Measurements from ENCODE around the gene AMBP.

AMBP gene

DNA sequence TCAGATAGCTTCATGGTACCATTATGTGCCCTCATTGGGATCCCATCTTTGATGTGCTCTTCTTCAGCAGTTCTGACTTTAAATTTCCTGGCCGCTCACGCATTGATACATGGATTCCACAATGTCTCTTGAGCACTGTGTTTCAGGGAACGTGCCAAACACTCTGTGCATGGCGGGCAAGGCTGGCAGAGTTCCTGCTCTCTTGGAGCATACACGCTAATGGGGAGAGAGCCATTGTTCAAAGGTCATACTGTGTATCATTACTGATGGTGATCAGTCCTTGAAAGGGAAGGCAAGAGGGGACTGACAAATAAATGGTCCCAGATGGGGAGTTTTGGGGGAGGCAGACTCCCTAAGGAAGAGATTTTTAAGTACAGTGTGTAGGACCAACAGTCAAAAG lies 52.3 kb downstream of the AMBP start:
- H3K9me3 ChIP-seq (ENCODE audit: insufficient read depth, low read length): 0 out of 2 replicates have a peak, but pooled peaks cover 12% of the 10 kb centered on the region
- no peaks in the 10 kb centered on the region for H3K27me3 ChIP-seq (ENCODE audit: low read depth, low read length)
- no peaks in the 10 kb centered on the region for H3K4me1 ChIP-seq (ENCODE audit: low read length)
- H3K27ac ChIP-seq (ENCODE audit: low read length): no peak overlapping the region
- H3K4me2 ChIP-seq (ENCODE audit: low read length): no peak overlapping the region
- no peak overlapping the region for H3K4me3 ChIP-seq (ENCODE audit: low read length)
- no peaks in the 10 kb centered on the region for H4K20me1 ChIP-seq (ENCODE audit: insufficient read depth, low read length)
- no peak overlapping the region for H3K9ac ChIP-seq (ENCODE audit: low read length)
- H3K79me2 ChIP-seq (ENCODE audit: low read length): no peaks in the 10 kb centered on the region
- TF ChIP-seq EZH2phosphoT487 (IDR thresholded peaks at IDR 0.05; ENCODE audit: low read depth): no peak
- TF ChIP-seq, protein P1, sequence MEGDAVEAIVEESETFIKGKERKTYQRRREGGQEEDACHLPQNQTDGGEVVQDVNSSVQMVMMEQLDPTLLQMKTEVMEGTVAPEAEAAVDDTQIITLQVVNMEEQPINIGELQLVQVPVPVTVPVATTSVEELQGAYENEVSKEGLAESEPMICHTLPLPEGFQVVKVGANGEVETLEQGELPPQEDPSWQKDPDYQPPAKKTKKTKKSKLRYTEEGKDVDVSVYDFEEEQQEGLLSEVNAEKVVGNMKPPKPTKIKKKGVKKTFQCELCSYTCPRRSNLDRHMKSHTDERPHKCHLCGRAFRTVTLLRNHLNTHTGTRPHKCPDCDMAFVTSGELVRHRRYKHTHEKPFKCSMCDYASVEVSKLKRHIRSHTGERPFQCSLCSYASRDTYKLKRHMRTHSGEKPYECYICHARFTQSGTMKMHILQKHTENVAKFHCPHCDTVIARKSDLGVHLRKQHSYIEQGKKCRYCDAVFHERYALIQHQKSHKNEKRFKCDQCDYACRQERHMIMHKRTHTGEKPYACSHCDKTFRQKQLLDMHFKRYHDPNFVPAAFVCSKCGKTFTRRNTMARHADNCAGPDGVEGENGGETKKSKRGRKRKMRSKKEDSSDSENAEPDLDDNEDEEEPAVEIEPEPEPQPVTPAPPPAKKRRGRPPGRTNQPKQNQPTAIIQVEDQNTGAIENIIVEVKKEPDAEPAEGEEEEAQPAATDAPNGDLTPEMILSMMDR (IDR thresholded peaks at IDR 0.05; ENCODE audit: low read depth, low read length): no peak
- no peak overlapping the region for H2AFZ ChIP-seq (ENCODE audit: low read depth, low read length)
- no peaks in the 10 kb centered on the region for H3K36me3 ChIP-seq (replicated peaks; ENCODE audit: low read depth, low read length)

DNA sequence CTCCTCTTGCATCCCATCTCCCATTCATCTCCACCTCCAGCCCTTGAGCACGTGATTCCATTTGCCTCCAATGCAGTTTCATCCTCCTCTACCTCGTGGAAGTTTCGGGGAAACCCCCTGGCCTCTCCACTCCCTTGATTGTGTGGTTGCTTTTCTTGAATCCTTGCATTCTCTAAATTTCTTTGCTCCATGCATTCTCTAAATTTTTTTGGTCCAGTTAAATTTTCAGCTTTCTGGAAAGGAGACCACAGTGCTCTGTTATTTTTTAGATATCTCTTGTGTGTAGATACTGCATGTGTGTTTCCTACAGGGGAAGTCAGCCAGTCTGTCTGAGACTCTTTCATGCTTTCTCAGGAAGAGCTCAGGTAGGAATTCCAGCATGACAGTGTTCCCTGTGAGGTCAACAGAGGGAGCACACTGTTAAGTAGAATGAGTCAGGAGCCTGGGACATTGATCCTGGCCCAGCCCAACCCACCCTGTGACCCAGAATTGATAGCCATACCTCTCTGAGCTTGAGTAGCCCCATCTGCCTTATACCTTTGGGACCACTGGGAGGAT lies 52.8 kb downstream of the AMBP start:
- Histone ChIP-seq H3K27me3 (ENCODE audit: low read depth, low read length) (no peaks in the 10 kb centered on the region), H3K79me2 (ENCODE audit: low read length) (no peaks in the 10 kb centered on the region), H3K4me3 (ENCODE audit: low read length) (no peak overlapping the region), H3K27ac (ENCODE audit: low read length) (no peak overlapping the region), H3K4me1 (ENCODE audit: low read length) (no peaks in the 10 kb centered on the region), H3K4me2 (ENCODE audit: low read length) (no peak overlapping the region), H4K20me1 (ENCODE audit: insufficient read depth, low read length) (no peaks in the 10 kb centered on the region), H3K9ac (ENCODE audit: low read length) (no peak overlapping the region), H3K36me3 (replicated peaks; ENCODE audit: low read depth, low read length) (no peaks in the 10 kb centered on the region), H3K9me3 (ENCODE audit: insufficient read depth, low read length) (0 out of 2 replicates have a peak, but pooled peaks cover 12% of the 10 kb centered on the region), H2AFZ (ENCODE audit: low read depth, low read length) (no peak overlapping the region)
- TF ChIP-seq, protein P1 (IDR thresholded peaks at IDR 0.05; ENCODE audit: low read depth, low read length): no peak
- no peak for TF ChIP-seq EZH2phosphoT487 (IDR thresholded peaks at IDR 0.05; ENCODE audit: low read depth)

DNA sequence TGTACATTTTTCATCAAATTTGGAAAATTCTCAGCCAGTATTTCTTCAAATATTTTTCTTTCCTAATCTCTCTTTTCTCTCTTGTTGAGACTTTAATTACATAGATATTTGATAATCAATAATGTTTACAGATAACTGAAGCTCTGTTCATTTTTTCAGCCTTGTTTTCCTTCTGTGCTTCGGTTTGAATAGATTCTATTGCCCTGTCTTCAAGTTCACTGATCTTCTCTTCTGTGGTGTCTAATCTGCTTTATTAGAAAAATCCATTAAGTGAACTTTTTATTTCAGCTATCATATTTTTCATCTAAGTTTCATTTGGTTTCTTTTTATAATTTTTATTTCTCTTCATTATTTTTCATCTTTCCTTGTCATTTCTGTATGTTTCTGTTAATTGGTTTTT lies 54.1 kb downstream of the AMBP start:
- TF ChIP-seq, protein P1 (IDR thresholded peaks at IDR 0.05; ENCODE audit: low read depth, low read length): no peak
- no peak for TF ChIP-seq EZH2phosphoT487 (IDR thresholded peaks at IDR 0.05; ENCODE audit: low read depth)
- Histone ChIP-seq H4K20me1 (ENCODE audit: insufficient read depth, low read length) (no peaks in the 10 kb centered on the region), H2AFZ (ENCODE audit: low read depth, low read length) (no peak overlapping the region), H3K79me2 (ENCODE audit: low read length) (no peaks in the 10 kb centered on the region), H3K4me3 (ENCODE audit: low read length) (no peak overlapping the region), H3K4me2 (ENCODE audit: low read length) (no peak overlapping the region), H3K27me3 (ENCODE audit: low read depth, low read length) (no peaks in the 10 kb centered on the region), H3K9ac (ENCODE audit: low read length) (no peak overlapping the region), H3K27ac (ENCODE audit: low read length) (no peak overlapping the region), H3K4me1 (ENCODE audit: low read length) (no peaks in the 10 kb centered on the region), H3K9me3 (ENCODE audit: insufficient read depth, low read length) (0 out of 2 replicates have a peak, but pooled peaks cover 12% of the 10 kb centered on the region), H3K36me3 (replicated peaks; ENCODE audit: low read depth, low read length) (no peaks in the 10 kb centered on the region)

DNA sequence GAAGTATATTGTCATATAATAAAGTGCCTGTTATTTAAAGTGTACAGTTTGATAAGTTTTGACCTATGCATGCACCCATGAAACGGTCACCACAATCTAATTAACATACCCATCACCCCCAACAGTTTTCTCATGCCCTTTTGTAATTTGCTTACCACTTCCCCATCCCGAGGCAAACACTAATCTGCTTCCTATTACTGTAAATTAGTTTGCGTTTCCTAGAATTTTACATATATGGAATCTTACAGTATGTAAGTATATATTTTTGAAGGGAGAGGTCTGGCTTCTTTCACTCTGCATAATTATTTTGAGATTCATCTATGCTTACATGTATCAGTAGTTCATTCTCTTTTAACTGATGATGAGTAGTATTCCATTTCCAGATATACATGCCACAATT lies 56.5 kb downstream of the AMBP start:
- H3K79me2 ChIP-seq (ENCODE audit: low read length): no peaks in the 10 kb centered on the region
- no peak for TF ChIP-seq EZH2phosphoT487 (IDR thresholded peaks at IDR 0.05; ENCODE audit: low read depth)
- TF ChIP-seq, protein P1 (IDR thresholded peaks at IDR 0.05; ENCODE audit: low read depth, low read length): no peak

More for the DNA sequence above, 56.5 kb downstream of the AMBP start:
- H3K9ac ChIP-seq (ENCODE audit: low read length): no peak overlapping the region
- H3K4me2 ChIP-seq (ENCODE audit: low read length): no peak overlapping the region
- no peaks in the 10 kb centered on the region for H4K20me1 ChIP-seq (ENCODE audit: insufficient read depth, low read length)
- H3K4me1 ChIP-seq (ENCODE audit: low read length): no peaks in the 10 kb centered on the region
- H3K4me3 ChIP-seq (ENCODE audit: low read length): no peak overlapping the region
- H2AFZ ChIP-seq (ENCODE audit: low read depth, low read length): no peak overlapping the region
- H3K27ac ChIP-seq (ENCODE audit: low read length): no peak overlapping the region
- no peaks in the 10 kb centered on the region for H3K27me3 ChIP-seq (ENCODE audit: low read depth, low read length)
- H3K36me3 ChIP-seq (replicated peaks; ENCODE audit: low read depth, low read length): no peaks in the 10 kb centered on the region
- H3K9me3 ChIP-seq (ENCODE audit: insufficient read depth, low read length): 0 out of 2 replicates have a peak, but pooled peaks cover 12% of the 10 kb centered on the region
